ENCODE measurements around the gene EYS.
"Not testable (repeated sequence)": the region's sequence is repeated elsewhere in the genome, so short reads cannot be mapped to it uniquely, and the experiment has no call there.

EYS gene

GRCh38 chr6:63887804-63888203 lies 1819.2 kb downstream of the EYS start:
- in situ Hi-C loops (cut with MboI; ENCODE audit: low sequenced_read_pairs), result not testable (repeated sequence)

GRCh38 chr6:63887002-63887751 lies 1819.8 kb downstream of the EYS start:
- in situ Hi-C loops (cut with MboI; ENCODE audit: low sequenced_read_pairs), result no loop called here

- in situ Hi-C loops (cut with MboI; ENCODE audit: low sequenced_read_pairs), result no loop called here
Observed at GRCh38 chr6:63886341-63886740, 1820.7 kb downstream of the EYS start.

DNA sequence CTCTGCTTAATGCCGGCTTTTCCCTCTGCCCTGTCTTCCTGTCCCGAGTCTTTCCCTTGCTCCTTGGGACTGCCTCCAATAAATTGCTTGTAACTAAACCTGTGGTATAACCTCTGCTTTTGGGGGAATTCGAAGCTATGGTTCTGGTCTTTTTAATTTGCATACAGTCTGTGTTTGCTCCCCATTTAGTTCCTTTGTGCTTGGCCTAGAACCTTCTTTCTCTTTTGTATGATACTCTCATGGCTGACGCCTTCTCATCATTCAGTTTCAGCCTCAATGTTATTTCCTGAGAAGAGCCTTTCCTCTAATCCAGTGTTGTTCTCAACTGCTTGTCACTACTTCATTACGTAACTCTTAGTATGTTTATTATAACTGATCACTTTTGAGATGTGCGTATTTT lies 1823.4 kb downstream of the EYS start:
- in situ Hi-C loops (cut with MboI; ENCODE audit: low sequenced_read_pairs), result no loop called here

GRCh38 chr6:63882208-63882607 lies 1824.8 kb downstream of the EYS start:
- in situ Hi-C loops (cut with MboI; ENCODE audit: low sequenced_read_pairs), result no loop called here

GRCh38 chr6:63881791-63882190 lies 1825.2 kb downstream of the EYS start:
- in situ Hi-C loops (cut with MboI; ENCODE audit: low sequenced_read_pairs), result no loop called here

DNA sequence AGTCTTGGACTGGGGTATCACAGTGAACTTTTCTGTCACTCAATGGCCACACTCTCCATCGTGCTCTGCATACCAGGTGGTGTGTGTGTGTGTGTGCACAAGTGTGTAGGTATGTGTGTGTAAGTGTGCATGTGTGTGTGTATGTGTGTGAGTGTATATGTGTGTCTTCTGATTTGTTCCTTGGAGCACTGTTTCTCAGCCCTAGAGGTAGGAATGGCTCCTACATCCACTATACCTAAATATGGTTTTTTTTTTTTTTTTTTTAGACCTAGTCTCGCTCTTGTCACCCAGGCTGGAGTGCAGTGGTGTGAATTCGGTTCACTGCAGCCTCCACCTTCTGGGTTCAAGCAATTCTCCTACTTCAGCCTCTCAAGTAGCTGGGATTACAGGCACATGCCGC lies 1834.8 kb downstream of the EYS start:
- in situ Hi-C loops (cut with MboI; ENCODE audit: low sequenced_read_pairs), result no loop called here

DNA sequence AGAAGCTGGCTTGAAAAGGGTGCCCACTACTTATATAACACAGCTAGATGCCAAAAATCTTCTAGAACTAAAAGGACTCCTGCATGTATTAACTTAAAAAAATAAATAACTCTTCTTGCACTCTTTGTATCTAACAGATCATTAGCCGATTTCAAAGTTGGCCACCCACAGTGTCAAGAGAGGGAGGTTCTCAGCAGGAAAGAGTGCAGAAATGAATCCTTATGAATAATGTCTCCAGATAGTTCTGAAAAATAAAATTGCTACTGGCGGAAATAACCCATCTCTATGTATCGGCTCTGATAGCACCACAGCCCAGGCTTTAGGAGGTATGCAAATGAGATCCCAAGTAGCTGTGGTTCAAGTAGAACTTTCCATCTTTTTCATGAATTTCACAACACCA lies 1838.7 kb downstream of the EYS start:
- in situ Hi-C loops (cut with MboI; ENCODE audit: low sequenced_read_pairs), result no loop called here

DNA sequence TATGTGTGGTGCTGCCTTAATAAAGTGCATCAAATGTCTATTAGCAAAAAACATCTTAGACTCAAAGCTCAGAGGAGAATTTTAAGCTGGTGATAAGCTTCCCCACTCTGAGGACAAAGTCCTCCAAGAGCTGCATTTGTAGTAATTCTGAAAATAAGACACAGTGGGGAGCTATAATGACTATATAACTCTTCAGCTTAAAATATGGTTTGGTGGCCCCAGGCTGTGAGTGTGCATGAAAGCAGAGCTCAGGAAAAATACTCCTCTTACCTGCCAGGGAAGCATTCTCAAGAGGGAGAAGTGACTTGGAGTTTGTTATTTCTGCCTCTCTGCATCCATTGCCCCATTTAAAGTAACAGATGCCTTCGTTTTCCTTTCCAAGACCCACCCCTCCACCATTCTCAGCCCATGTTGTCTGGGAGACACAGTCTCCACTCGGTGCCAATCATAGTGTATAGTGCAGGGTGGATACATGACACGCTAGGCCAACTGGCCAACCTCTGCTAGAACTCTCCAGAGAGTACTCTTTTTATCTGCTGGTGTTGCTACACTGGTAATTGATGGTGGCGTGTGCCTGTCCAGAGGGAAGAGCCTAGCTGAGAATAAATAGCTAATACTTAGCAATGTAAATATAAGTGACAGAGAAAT lies 1842.2 kb downstream of the EYS start:
- in situ Hi-C loops (cut with MboI; ENCODE audit: low sequenced_read_pairs), result no loop called here

GRCh38 chr6:63864061-63864460 lies 1843.0 kb downstream of the EYS start:
- in situ Hi-C loops (cut with MboI; ENCODE audit: low sequenced_read_pairs), result no loop called here

DNA sequence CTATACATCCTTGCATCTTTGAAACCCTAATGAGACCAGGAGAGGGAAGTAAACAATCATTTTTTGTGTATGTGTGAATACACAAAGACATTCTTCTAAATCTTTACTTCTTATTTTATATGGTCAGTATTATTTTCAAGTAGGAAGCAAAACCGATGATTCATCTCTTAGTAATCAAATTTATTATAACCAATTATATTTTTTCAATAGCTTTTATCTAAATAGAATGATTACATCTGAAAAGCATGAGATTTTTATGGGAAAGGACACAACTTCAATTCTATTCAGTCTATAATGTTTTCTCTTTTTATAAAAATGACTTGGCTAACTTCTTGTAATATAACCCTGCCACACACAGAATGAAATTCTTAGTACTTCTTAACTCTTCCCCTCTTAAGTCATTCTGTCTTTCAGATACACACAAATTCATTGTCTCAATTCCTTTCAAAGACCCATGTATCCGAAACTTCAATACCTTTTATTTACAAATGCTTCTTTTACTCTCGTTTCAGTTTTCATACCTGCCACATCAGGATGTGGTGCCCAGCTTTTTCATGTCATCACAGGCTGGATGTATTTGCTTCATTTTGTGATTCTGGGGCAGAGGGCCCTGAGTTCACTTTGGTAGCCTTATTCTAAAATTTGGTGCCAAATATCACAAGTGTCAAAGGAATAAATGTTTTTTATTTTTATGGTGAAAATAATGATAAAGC lies 1844.4 kb downstream of the EYS start:
- in situ Hi-C loops (cut with MboI; ENCODE audit: low sequenced_read_pairs), result no loop called here

DNA sequence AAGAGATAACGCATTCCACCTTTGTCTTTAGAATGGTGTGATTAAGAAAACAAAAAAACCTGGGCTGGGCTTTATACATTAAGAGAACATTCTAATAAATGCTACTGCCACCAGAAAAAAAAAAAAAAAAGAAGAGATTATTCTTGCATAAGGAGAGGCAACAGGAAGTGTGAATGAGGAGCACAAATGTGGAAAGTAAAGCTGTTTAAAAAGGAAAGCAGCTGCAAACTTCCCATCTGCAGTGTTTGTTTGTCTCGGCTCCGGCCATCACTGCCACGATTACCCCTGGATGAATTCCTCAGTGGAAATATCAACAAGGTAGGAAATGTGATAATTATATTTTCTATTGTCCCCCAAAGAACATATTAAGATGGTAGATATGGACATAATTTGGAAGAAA lies 1847.5 kb downstream of the EYS start:
- in situ Hi-C loops (cut with MboI; ENCODE audit: low sequenced_read_pairs), result no loop called here

DNA sequence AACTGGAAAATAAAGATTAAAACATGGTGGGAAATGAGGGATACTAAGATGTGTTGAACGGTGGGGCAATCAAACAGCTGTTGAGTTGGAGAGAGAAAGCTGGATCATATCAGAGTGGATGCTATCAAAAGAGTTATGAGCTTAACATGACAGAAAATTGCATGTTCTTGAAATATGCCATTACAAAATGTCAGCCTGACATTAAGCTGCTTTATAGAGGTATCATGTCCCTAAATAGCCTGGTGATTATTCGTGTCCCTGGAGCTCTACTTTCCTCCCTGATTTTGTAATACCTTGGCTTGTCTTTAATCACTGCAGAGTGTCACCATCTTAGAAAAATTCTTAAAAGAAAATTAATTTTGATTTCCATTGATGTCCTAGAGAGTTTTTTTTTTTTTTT lies 1848.3 kb downstream of the EYS start:
- in situ Hi-C loops (cut with MboI; ENCODE audit: low sequenced_read_pairs), result no loop called here

DNA sequence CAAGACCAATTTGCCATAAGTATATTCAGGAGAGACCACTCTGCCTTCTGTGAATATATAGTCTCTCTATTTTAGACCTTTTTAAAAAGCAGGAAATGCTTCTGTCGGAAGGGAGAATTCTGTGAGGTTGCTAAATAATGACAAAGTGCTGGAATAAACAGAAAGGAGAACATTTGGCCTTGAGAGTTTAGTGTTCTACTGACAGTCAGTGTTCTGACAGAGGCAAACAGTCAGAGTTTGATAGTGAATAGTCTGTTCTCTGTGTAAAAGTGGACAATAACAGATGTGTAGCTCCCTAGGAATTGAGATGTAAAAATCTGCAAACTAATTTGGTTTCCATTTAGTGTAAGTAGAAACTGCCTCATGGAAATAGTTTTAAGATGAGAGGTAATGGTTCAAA lies 1850.8 kb downstream of the EYS start:
- in situ Hi-C loops (cut with MboI; ENCODE audit: low sequenced_read_pairs), result no loop called here

GRCh38 chr6:63844287-63844686 lies 1862.7 kb downstream of the EYS start:
- in situ Hi-C loops (cut with MboI; ENCODE audit: low sequenced_read_pairs), result no loop called here

DNA sequence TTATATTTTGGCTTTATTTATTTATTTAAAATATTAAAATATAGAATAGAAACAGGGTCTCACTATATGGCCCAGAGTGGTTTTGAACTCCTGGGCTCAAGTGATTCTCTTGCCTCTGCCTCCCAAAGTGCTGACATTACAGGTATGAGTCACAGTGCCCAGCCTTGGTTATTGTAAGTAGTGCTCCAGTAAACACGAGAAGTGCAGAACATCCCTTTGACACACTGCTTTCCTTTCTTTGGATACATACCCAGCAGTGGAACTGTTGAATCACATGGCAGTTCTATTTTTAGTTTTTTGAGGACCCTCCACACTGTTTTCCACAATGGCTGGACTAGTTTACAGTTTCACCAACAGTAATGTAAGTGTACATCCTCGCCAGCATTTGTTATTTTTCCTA lies 1867.5 kb downstream of the EYS start:
- in situ Hi-C loops (cut with MboI; ENCODE audit: low sequenced_read_pairs), result no loop called here

- in situ Hi-C loops (cut with MboI; ENCODE audit: low sequenced_read_pairs), result not testable (repeated sequence)
Observed at GRCh38 chr6:63828678-63829077, 1878.3 kb downstream of the EYS start.

DNA sequence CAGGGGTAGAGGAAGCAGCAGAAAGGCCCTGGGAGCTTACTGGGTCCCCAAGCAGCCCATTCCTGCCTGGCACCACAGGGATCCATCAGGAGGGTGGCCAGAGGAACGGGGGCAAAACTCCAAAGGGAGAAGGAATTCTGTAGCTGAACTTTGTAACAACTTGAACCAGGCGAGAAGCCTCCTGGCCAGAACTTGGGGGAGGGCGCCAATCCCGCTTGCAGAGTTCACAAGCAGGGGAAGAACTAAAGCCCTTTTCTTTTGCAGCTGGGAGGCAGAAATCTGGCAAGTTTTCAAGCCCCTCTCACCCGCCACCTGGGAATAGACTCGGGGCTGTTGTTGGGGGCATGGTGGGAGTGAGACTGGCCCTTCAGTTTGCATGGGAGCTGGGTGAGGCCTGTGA lies 1882.3 kb downstream of the EYS start:
- in situ Hi-C loops (cut with MboI; ENCODE audit: low sequenced_read_pairs), result no loop called here

DNA sequence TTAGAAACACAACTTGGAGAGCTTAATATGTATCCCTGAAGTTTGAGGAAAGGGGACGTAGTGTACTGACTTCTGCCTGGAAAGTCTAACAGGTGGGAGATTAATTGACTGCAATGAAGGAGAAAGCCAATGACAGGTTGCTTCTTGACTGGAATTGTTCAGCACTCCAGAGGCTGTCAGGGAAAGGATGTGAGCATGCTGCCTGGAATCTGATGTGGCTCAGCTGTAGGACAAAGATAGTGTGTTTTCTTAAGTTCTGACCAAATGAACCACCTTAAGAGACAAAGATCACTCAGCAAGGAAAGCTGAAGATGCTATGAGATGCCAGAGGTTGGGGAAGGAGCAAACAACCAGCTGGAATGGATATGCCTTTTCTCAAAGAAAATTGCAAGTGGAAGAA lies 1885.6 kb downstream of the EYS start:
- in situ Hi-C loops (cut with MboI; ENCODE audit: low sequenced_read_pairs), result no loop called here

- in situ Hi-C loops (cut with MboI; ENCODE audit: low sequenced_read_pairs), result no loop called here
Observed at GRCh38 chr6:63819831-63820230, 1887.2 kb downstream of the EYS start.

DNA sequence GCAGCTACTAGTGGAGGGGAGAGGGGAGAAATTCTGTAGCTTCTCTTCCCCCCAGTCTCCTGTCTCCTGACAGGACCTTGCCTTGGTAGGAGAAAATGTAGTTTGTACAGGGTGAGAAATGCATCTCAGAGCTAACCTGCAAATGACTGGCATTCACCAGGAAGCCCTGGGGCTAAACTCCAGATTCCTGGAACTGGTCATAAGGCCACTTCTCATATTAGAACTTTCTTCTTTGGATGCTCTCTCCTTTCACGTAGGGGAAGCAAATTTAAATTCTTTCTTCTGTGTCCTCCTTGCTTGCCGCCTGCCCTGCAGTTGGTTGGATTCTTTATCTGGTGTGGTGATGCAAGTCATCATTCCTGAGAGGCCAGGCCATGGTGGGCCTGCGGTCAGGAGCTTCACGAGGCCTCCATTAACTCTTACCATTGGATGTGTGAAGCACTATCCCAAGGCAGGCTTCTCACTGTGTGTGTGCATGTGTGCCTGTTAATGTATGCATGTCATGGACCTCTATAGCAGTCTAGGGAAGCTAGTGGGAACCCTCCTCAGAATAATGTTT lies 1889.5 kb downstream of the EYS start:
- in situ Hi-C loops (cut with MboI; ENCODE audit: low sequenced_read_pairs), result no loop called here

DNA sequence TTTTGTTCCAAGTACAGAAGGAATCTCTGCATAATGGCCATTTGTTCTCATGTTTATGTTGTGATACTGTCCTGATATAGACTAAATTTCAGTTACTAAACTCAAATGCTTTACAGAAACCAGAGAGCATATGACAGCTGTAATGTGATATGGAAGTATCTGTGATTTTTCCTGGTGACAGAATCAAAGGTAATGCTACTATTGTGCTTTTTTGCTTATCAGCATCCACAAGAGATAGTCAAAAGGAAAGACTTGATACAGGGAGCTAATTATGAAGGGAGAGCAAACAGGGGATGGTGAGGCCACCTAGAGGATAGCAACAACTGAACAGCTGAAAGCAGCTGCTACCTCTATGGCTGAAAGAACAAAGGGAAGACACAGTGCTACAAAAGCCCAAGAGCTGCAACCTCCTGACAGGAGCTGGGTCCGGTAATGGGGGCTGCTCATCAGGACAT lies 1890.0 kb downstream of the EYS start:
- in situ Hi-C loops (cut with MboI; ENCODE audit: low sequenced_read_pairs), result no loop called here
